HG02610 (cell line): ENCODE measurements around the gene PAPPA2.
"Not testable (repeated sequence)": the region's sequence is repeated elsewhere in the genome, so short reads cannot be mapped to it uniquely, and the experiment has no call there.

Source experiments
- ATAC-seq: cut with Tn5 transposase; IDR thresholded peaks from one replicate; pipeline ENCODE4 v1.9.1; 2021; ENCODE audit warnings: mild to moderate bottlenecking, moderate library complexity; ENCODE audit not compliant: unreplicated experiment

PAPPA2 gene

GRCh38 chr1:176595217-176595616 lies 132.2 kb downstream of the PAPPA2 start:
- ATAC-seq: no peak

- ATAC-seq: no peak
Observed at GRCh38 chr1:176601348-176601747, 138.4 kb downstream of the PAPPA2 start.

GRCh38 chr1:176602388-176603004 lies 139.5 kb downstream of the PAPPA2 start:
- ATAC-seq: no peak

GRCh38 chr1:176603696-176604095 lies 140.7 kb downstream of the PAPPA2 start:
- no peak for ATAC-seq

- ATAC-seq: no peak
Observed at GRCh38 chr1:176604461-176604860, 141.5 kb downstream of the PAPPA2 start.

- no peak for ATAC-seq
Observed at GRCh38 chr1:176605176-176605575, 142.2 kb downstream of the PAPPA2 start.

GRCh38 chr1:176609556-176610408 lies 146.8 kb downstream of the PAPPA2 start:
- no peak for ATAC-seq

- ATAC-seq: no peak
Observed at GRCh38 chr1:176612791-176613190, 149.8 kb downstream of the PAPPA2 start.

GRCh38 chr1:176617881-176618280 lies 154.9 kb downstream of the PAPPA2 start:
- no peak for ATAC-seq

GRCh38 chr1:176619261-176619660 lies 156.3 kb downstream of the PAPPA2 start:
- ATAC-seq: no peak

GRCh38 chr1:176625365-176625764 lies 162.4 kb downstream of the PAPPA2 start:
- no peak for ATAC-seq

- no peak for ATAC-seq
Observed at GRCh38 chr1:176626572-176627061, 163.6 kb downstream of the PAPPA2 start.

GRCh38 chr1:176628775-176629174 lies 165.8 kb downstream of the PAPPA2 start:
- no peak for ATAC-seq

GRCh38 chr1:176634733-176635132 lies 171.8 kb downstream of the PAPPA2 start:
- ATAC-seq: not testable (repeated sequence)

GRCh38 chr1:176638713-176639526 lies 175.9 kb downstream of the PAPPA2 start:
- ATAC-seq: no peak

- ATAC-seq: no peak
Observed at GRCh38 chr1:176643536-176643935, 180.6 kb downstream of the PAPPA2 start.

- ATAC-seq: no peak
Observed at GRCh38 chr1:176648556-176648955, 185.6 kb downstream of the PAPPA2 start.

- no peak for ATAC-seq
Observed at GRCh38 chr1:176656257-176656995, 193.5 kb downstream of the PAPPA2 start.

GRCh38 chr1:176669782-176670181 lies 206.8 kb downstream of the PAPPA2 start:
- ATAC-seq: no peak

- no peak for ATAC-seq
Observed at GRCh38 chr1:176670853-176671252, 207.9 kb downstream of the PAPPA2 start.
